Smooth muscle cell (in vitro differentiated cells): ENCODE data around the gene SEH1L. TPM values are rescaled to one million over a fixed set of nuclear protein-coding genes. Genes with fewer than 3 reads are reported as not detected.

Source experiments
- DNase-seq: peaks from one replicate; lab custom pipeline; 2025; ENCODE audit not compliant: unreplicated experiment; lab: John Stamatoyannopoulos, UW
- H2AFZ ChIP-seq: fragments of 200-600 bp; sonication (generic); 2 replicates; pipeline ENCODE4 v1.6.0; 2016; ENCODE audit warnings: antibody characterized with exemption, low read depth, mild to moderate bottlenecking
- H3F3A ChIP-seq: fragments of 200-600 bp; sonication (generic); 2 replicates; pipeline ENCODE4 v1.6.0; 2017; ENCODE audit warnings: antibody characterized with exemption, low read depth
- H3K27ac ChIP-seq: fragments of 200-600 bp; sonication (generic); 2 replicates; pipeline ENCODE4 v1.5.1; 2016; ENCODE audit warnings: low read depth, mild to moderate bottlenecking
- H3K27me3 ChIP-seq: fragments of 200-600 bp; sonication (generic); 2 replicates; pipeline ENCODE4 v1.6.1; 2016; ENCODE audit warnings: low read depth, mild to moderate bottlenecking
- H3K36me3 ChIP-seq: fragments of 200-600 bp; sonication (generic); 2 replicates; pipeline ENCODE4 v1.5.1; 2016; ENCODE audit warnings: low read depth
- H3K4me1 ChIP-seq: fragments of 200-600 bp; sonication (generic); 2 replicates; pipeline ENCODE4 v1.5.1; 2016; ENCODE audit warnings: low read depth
- H3K4me2 ChIP-seq: fragments of 200-600 bp; sonication (generic); 2 replicates; pipeline ENCODE4 v1.6.0; 2016; ENCODE audit warnings: mild to moderate bottlenecking
- H3K4me3 ChIP-seq: fragments of 200-600 bp; sonication (generic); 2 replicates; pipeline ENCODE4 v1.5.1; 2016; ENCODE audit warnings: mild to moderate bottlenecking
- H3K79me2 ChIP-seq: fragments of 200-600 bp; sonication (generic); 2 replicates; pipeline ENCODE4 v1.6.0; 2016; ENCODE audit warnings: low read depth, mild to moderate bottlenecking
- H3K9ac ChIP-seq: fragments of 200-600 bp; sonication (generic); 2 replicates; pipeline ENCODE4 v1.6.0; 2016; ENCODE audit warnings: low read depth
- H3K9me3 ChIP-seq: fragments of 200-600 bp; sonication (generic); replicated peaks from 2 replicates; pipeline ENCODE4 v1.5.1; 2016; ENCODE audit warnings: low read depth
- H4K20me1 ChIP-seq: fragments of 200-600 bp; sonication (generic); 2 replicates; pipeline ENCODE4 v1.6.0; 2016; ENCODE audit warnings: low read depth
- CTCF ChIP-seq: fragments of 200-600 bp; sonication (generic); IDR thresholded peaks from 2 replicates; pipeline ENCODE4 v1.5.1; 2017; ENCODE audit warnings: borderline replicate concordance, mild to moderate bottlenecking, antibody characterized with exemption; ENCODE audit not compliant: insufficient read depth, poor library complexity, severe bottlenecking
- WGBS: methylation state at CpG from one replicate; pipeline ENCODE4 v1.1.7; 2016; ENCODE audit warnings: low lambda C conversion rate; 5-methylcytosine and 5-hydroxymethylcytosine counted together
- polyA plus RNA-seq: library from polyadenylated mRNA; unstranded; fragments of >200 nt; fragmentation: Nextera tagmentation; extraction: Ambion mirVana; gene quantifications from 2 replicates; pipeline ENCODE4 v1.2.1, GENCODE V29; 2016
- total RNA-seq: library from RNA; depleted of rRNA; stranded (reverse); fragments of >200 nt; gene quantifications from 2 replicates; pipeline ENCODE4 v1.2.3, GENCODE V29; 2014

SEH1L gene
- total and polyA plus RNA-seq, 2 experiments from 2014 or later, result 18.4 to 43.5 TPM

- Histone ChIP-seq H3K4me3 (peak within 1 kb of the TSS; percentile 70), H3K27ac (peak within 1 kb of the TSS; percentile 82), H3K36me3 (no peaks in the 10 kb centered on the region), H3K79me2 (peaks cover 41% of the 10 kb centered on the region), H4K20me1 (peaks cover 25% of the 10 kb centered on the region), H3K4me2 (peak within 1 kb of the TSS; percentile 90), H3K27me3 (no peaks in the 10 kb centered on the region), H3F3A (peaks cover 7% of the 10 kb centered on the region), H2AFZ (peak within 1 kb of the TSS; percentile 74), H3K9me3 (no peaks in the 10 kb centered on the region), H3K4me1 (peaks cover 15% of the 10 kb centered on the region), H3K9ac (peak within 1 kb of the TSS; percentile 72)
- under 1% methylated on average over 72 of the region's 73 CpGs for WGBS
- TF ChIP-seq CTCF, result no peak
- DNase-seq, result peak; percentile 96
Observed at GRCh38 chr18:12990967-12991820, 43.4 kb downstream of the SEH1L start, which contains the start of gene CEP192. TSS of gene CEP192 (plus strand) at chr18:12991362. CDS start at chr18:12999425, 8,063 bp downstream.

GRCh38 chr18:12991821-12992179 lies 44.0 kb downstream of the SEH1L start:
- peak overlapping the region; percentile 82 for H3K27ac ChIP-seq
- no peaks in the 10 kb centered on the region for H3K36me3 ChIP-seq
- WGBS, result under 1% methylated on average over 7 of the region's 7 CpGs
- peaks cover 15% of the 10 kb centered on the region for H3K4me1 ChIP-seq
- no peak for DNase-seq
- H3K79me2 ChIP-seq, result peaks cover 47% of the 10 kb centered on the region
- TF ChIP-seq CTCF, result no peak
- H3K9ac ChIP-seq, result peak overlapping the region; percentile 72
- peak overlapping the region; percentile 87 for H3K4me2 ChIP-seq
- peak overlapping the region; percentile 70 for H3K4me3 ChIP-seq
- H3F3A ChIP-seq, result peaks cover 7% of the 10 kb centered on the region
- H3K9me3 ChIP-seq, result no peaks in the 10 kb centered on the region
- H3K27me3 ChIP-seq, result no peaks in the 10 kb centered on the region
- H2AFZ ChIP-seq, result peak overlapping the region; percentile 49
- peaks cover 31% of the 10 kb centered on the region for H4K20me1 ChIP-seq

GRCh38 chr18:12993439-12993838 lies 45.6 kb downstream of the SEH1L start:
- H3K4me1 ChIP-seq, result peaks cover 15% of the 10 kb centered on the region
- no peaks in the 10 kb centered on the region for H3K36me3 ChIP-seq
- WGBS, result 79% methylated on average over 2 of the region's 2 CpGs
- H3K9me3 ChIP-seq, result no peaks in the 10 kb centered on the region
- H3K27ac ChIP-seq, result no peak overlapping the region
- no peak for DNase-seq
- no peak overlapping the region for H3K4me3 ChIP-seq
- H3F3A ChIP-seq, result peaks cover 7% of the 10 kb centered on the region
- no peak overlapping the region for H3K4me2 ChIP-seq
- H2AFZ ChIP-seq, result no peak overlapping the region
- H3K9ac ChIP-seq, result no peak overlapping the region
- TF ChIP-seq CTCF, result no peak
- peaks cover 62% of the 10 kb centered on the region for H3K79me2 ChIP-seq
- H4K20me1 ChIP-seq, result peaks cover 46% of the 10 kb centered on the region
- no peaks in the 10 kb centered on the region for H3K27me3 ChIP-seq

GRCh38 chr18:12995424-12995823 lies 47.6 kb downstream of the SEH1L start:
- Histone ChIP-seq H4K20me1 (peaks cover 59% of the 10 kb centered on the region), H3K9ac (no peak overlapping the region), H3K79me2 (peaks cover 77% of the 10 kb centered on the region), H3K4me3 (no peak overlapping the region), H3K4me2 (no peak overlapping the region), H2AFZ (no peak overlapping the region), H3K9me3 (no peaks in the 10 kb centered on the region), H3K27me3 (no peaks in the 10 kb centered on the region), H3K4me1 (peaks cover 8% of the 10 kb centered on the region), H3K36me3 (no peaks in the 10 kb centered on the region), H3K27ac (no peak overlapping the region), H3F3A (peaks cover 3% of the 10 kb centered on the region)
- TF ChIP-seq CTCF, result no peak
- 96% methylated on average over 2 of the region's 2 CpGs for WGBS
- no peak for DNase-seq
